Myocyte (in vitro differentiated cells): ENCODE results near the gene RABGAP1L. TPM values are rescaled to one million over a fixed set of nuclear protein-coding genes. Genes with fewer than 3 reads are reported as not detected.

Experiments used
- DNase-seq: peaks from one replicate; pipeline ENCODE4 v3.0.0-alpha.2; 2012; ENCODE audit warnings: low read depth
- total RNA-seq: library from RNA; depleted of rRNA; stranded (reverse); fragments of >200 nt; gene quantifications from 2 replicates; pipeline ENCODE4 v1.2.3, GENCODE V29; 2014

Gene RABGAP1L
- total RNA-seq, 1 donor from 2014 or later: 12.9 TPM

- no peak for DNase-seq
Measured at GRCh38 chr1:174744886-174745285, 585.6 kb downstream of the RABGAP1L start.

GRCh38 chr1:174746024-174746808 lies 586.9 kb downstream of the RABGAP1L start:
- no peak for DNase-seq

GRCh38 chr1:174747613-174748012 lies 588.3 kb downstream of the RABGAP1L start:
- no peak for DNase-seq

GRCh38 chr1:174748586-174748985 lies 589.3 kb downstream of the RABGAP1L start:
- DNase-seq: no peak

- DNase-seq: no peak
Measured at GRCh38 chr1:174753131-174753530, 593.8 kb downstream of the RABGAP1L start.

GRCh38 chr1:174761335-174761734 lies 602.0 kb downstream of the RABGAP1L start:
- DNase-seq: no peak

GRCh38 chr1:174761901-174762585 lies 602.7 kb downstream of the RABGAP1L start:
- DNase-seq: no peak

- DNase-seq: no peak
Measured at GRCh38 chr1:174764191-174764590, 604.9 kb downstream of the RABGAP1L start.

- DNase-seq: no peak
Measured at GRCh38 chr1:174766727-174767126, 607.4 kb downstream of the RABGAP1L start.

- DNase-seq: no peak
Measured at GRCh38 chr1:174768516-174768915, 609.2 kb downstream of the RABGAP1L start.

- DNase-seq: no peak
Measured at GRCh38 chr1:174768949-174769348, 609.6 kb downstream of the RABGAP1L start.

GRCh38 chr1:174769961-174770549 lies 610.7 kb downstream of the RABGAP1L start:
- DNase-seq: peak; percentile 76

- DNase-seq: no peak
Measured at GRCh38 chr1:174775621-174776020, 616.3 kb downstream of the RABGAP1L start.

GRCh38 chr1:174777262-174777661 lies 617.9 kb downstream of the RABGAP1L start:
- DNase-seq: no peak

- DNase-seq: no peak
Measured at GRCh38 chr1:174785510-174785909, 626.2 kb downstream of the RABGAP1L start.

- no peak for DNase-seq
Measured at GRCh38 chr1:174786358-174786757, 627.0 kb downstream of the RABGAP1L start.

GRCh38 chr1:174786760-174787159 lies 627.4 kb downstream of the RABGAP1L start:
- no peak for DNase-seq

GRCh38 chr1:174788981-174789380 lies 629.7 kb downstream of the RABGAP1L start:
- DNase-seq: peak; percentile 86

- peak; percentile 88 for DNase-seq
Measured at GRCh38 chr1:174789399-174789798, 630.1 kb downstream of the RABGAP1L start.

GRCh38 chr1:174791863-174792262 lies 632.5 kb downstream of the RABGAP1L start:
- no peak for DNase-seq

GRCh38 chr1:174794861-174795260 lies 635.5 kb downstream of the RABGAP1L start:
- peak; percentile 74 for DNase-seq

- no peak for DNase-seq
Measured at GRCh38 chr1:174795806-174796205, 636.5 kb downstream of the RABGAP1L start.
